Rectal smooth muscle tissue (tissue), 1 donor: Measurements from ENCODE around the gene CEND1.
A peak's percentile ranks its signal among the peaks of the same experiment; 100 is the strongest.

Experiments
- H3K27ac ChIP-seq: one replicate; pipeline ENCODE4 v1.7.0; 2013; ENCODE audit warnings: low read depth, low read length, inconsistent platforms
- H3K27me3 ChIP-seq: one replicate; pipeline ENCODE4 v1.7.0; 2013; ENCODE audit warnings: low read length; ENCODE audit not compliant: control insufficient read depth, insufficient read depth
- H3K36me3 ChIP-seq: one replicate; pipeline ENCODE4 v1.7.0; 2013; ENCODE audit warnings: low read length; ENCODE audit not compliant: control insufficient read depth, insufficient read depth
- H3K4me1 ChIP-seq: one replicate; pipeline ENCODE4 v1.7.0; 2013; ENCODE audit warnings: low read length; ENCODE audit not compliant: control insufficient read depth, insufficient read depth
- H3K4me3 ChIP-seq: one replicate; pipeline ENCODE4 v1.7.0; 2013; ENCODE audit warnings: low read length
- H3K9ac ChIP-seq: one replicate; pipeline ENCODE4 v1.7.0; 2013; ENCODE audit warnings: low read length

Gene CEND1

DNA sequence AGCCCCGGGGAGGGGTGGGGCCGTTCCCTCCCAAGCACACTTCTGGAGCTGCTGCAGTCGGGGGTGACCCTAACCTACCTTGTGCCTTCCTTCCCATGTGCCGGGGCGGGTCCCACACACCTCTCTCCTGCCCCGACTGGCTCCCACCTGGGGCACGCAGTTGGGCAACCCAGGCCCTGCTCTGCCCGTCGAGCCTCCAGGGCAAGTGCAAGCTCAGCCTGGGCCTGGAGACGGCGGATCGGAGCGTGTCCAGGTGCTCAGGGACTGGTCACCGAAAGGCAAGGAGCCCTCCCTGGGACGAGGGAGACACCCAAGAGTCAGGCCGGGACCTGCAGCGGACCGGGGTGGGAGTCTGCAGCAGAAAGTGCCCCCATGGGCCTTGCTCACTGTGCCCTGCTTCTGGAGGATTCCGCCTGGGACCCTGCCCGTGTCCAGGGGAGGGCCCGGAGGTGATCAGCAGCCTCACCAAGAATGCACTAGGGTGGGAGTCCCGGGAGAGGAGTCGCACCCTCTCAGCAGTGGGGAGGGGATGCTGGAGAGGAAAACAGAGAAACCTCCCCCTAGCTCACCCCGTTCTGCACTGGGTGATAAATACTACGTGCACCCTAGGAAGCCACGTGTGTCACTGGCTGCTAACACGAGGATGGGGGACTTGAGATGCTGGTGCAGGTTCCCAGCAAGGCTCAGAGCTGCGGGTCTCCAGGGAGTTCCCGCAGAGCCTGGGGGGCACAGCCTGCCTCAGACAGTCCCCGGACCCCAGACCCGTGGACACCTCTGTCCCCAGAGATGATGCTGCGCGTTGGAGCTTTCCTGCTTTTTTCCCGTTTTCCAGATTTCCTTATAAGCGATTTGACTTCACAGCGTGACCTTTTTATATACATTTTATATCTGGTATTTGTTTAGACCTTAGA, 7.4 kb downstream of the CEND1 start:
- no peak overlapping the region for H3K27ac ChIP-seq
- no peak overlapping the region for H3K9ac ChIP-seq
- peaks cover 3% of the 10 kb centered on the region for H3K4me1 ChIP-seq
- no peaks in the 10 kb centered on the region for H3K36me3 ChIP-seq
- no peak overlapping the region for H3K4me3 ChIP-seq
- H3K27me3 ChIP-seq, result no peaks in the 10 kb centered on the region

- H3K27me3 ChIP-seq, result no peaks in the 10 kb centered on the region
These were observed 9.8 kb downstream of the CEND1 start for GRCh38 chr11:779955-780532.

GRCh38 chr11:778976-779954, 10.6 kb downstream of the CEND1 start:
- Histone ChIP-seq H3K27ac (no peak overlapping the region), H3K36me3 (no peaks in the 10 kb centered on the region), H3K4me3 (no peak overlapping the region), H3K4me1 (peaks cover 5% of the 10 kb centered on the region), H3K9ac (no peak overlapping the region), H3K27me3 (no peaks in the 10 kb centered on the region)

More at GRCh38 chr11:779955-780532, 9.8 kb downstream of the CEND1 start:
- Histone ChIP-seq H3K27ac (no peak overlapping the region), H3K4me1 (peaks cover 5% of the 10 kb centered on the region), H3K9ac (no peak overlapping the region), H3K4me3 (no peak overlapping the region), H3K36me3 (no peaks in the 10 kb centered on the region)

DNA sequence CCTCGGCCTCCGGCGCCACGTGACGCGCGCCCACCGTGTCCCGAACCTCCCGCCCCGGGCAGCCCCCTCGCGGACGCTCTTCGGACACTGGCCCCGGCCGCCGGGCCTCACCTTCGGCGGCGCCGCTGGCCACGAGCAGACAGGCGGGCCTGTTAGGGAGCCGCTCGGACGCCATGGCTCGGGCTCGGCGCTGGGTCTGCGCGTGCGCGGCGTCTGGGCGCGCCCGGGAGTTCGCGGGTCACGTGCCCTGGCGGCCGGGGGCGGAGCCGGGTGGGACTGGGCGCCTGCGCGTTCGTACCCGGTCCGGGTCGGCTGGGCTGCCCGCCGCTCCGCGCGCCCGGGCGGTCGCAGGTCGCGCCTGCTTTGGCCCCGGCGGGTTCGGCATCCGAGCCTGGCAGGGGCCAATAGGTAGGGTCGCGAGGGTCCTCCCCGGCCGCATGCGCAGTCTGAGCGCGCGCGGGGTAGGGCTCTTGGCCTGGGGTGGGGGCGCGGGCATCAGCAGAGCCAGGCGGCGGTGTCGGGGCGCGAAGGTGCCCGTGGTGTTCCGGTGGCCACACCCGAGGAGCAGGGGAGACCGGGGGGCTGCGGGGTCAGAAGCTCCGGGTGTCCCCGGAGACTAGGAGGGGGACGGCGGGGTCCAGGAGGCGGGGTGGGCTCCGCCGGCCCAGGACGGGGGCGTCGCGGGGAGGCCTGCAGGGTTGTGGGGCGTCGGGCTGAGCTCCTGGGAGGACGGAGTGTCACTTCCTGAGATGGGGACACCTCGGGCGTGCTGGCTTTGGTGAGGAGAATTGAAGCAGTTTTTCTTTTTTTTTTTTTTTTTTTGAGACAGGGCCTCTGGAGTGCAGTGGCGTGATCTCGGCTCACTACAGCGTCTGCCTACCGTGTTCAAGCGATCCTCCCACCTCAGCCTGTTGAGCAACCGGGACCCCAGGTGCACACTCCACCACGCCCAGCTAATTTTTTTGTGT, 12.3 kb downstream of the CEND1 start, which contains the start of gene GATD1:
TSS of gene GATD1 (minus strand) at position 200 of the 968 bp plus-strand sequence. CDS start at position 175, 25 bp downstream.
- peak within 1 kb of the TSS; percentile 53 for H3K9ac ChIP-seq
- peaks cover 2% of the 10 kb centered on the region for H3K36me3 ChIP-seq
- peaks cover 2% of the 10 kb centered on the region for H3K4me1 ChIP-seq
- no peaks in the 10 kb centered on the region for H3K27me3 ChIP-seq
- peak within 1 kb of the TSS; percentile 80 for H3K27ac ChIP-seq
- H3K4me3 ChIP-seq, result peak within 1 kb of the TSS; percentile 82

DNA sequence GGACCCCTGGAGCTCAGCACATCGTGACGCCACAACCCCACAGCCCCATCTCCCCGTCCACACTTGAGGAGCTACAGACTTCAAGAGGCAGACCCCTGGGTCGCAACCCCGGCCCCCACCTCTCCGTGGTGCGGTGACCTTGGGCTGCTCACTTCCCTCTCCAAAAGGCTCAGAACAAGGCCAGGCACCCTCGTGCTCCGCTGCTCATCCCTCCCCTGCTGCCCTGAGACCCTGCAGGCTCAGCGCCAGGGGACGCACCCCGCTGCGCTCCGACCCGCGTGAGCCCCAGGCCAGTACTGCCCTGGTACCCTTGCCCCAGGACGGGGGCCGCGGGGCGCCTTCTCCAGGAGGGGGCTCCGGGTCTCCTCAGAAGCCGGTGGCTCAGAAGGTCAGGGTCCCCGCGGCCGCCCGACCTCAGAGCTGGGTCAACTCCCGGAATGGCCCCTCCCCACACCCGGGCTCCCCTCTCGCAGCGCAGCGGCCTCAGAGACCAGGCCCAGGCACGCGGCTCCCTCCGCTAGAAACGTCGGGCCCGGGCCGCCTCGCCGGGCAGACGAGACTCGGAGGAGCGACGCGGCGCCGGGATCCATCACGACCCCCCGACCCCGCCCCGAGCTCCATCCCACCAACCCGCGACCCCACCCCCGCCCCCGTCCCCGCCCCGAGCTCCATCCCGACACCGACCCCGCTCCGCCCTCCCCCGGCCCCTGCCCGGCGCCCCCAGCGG, 13.2 kb downstream of the CEND1 start:
- no peaks in the 10 kb centered on the region for H3K27me3 ChIP-seq
- peak overlapping the region; percentile 80 for H3K27ac ChIP-seq
- peak overlapping the region; percentile 82 for H3K4me3 ChIP-seq
- H3K9ac ChIP-seq, result peak overlapping the region; percentile 53
- peaks cover 4% of the 10 kb centered on the region for H3K36me3 ChIP-seq
- H3K4me1 ChIP-seq, result peaks cover 2% of the 10 kb centered on the region

- Histone ChIP-seq H3K27me3 (no peaks in the 10 kb centered on the region), H3K9ac (peak overlapping the region; percentile 53), H3K36me3 (peaks cover 4% of the 10 kb centered on the region), H3K4me1 (peaks cover 2% of the 10 kb centered on the region), H3K27ac (no peak overlapping the region), H3K4me3 (peak overlapping the region; percentile 82)
These were observed 13.7 kb downstream of the CEND1 start for GRCh38 chr11:776263-776560.

DNA sequence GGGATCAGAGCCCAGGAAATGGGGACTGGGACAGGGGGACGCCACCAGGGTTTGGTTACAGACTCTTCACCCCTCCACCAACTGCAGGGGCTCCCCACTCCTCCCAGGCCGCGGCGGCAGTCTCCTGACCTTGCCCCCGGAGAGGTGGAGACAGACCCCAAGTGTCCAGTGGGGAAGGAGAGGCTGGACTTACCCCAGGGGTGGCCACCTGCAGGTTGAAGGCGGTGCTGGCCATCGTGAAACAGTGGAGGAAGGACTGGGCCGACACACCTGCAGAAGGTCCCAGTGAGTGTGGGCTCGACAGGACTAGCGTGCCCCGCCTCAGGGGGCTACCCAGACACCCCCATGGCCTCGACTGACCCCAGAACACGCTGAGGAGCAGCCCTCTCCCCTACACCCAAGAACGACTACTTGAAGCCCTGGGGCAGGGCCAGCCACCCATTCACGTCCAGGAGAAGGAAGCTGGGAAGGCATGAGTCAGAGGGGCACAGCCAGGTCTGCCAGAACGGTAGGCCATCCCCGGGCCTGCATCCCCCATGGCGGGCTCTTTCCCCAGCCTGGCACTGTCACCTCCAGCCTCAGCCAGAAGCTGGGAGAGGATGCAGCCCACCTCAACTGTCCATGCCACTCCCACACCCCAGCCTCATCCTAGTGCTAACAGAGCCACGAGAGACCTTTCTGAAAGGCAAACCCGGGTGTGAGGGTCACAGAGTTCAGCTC, 14.9 kb downstream of the CEND1 start:
- Histone ChIP-seq H3K27ac (no peak overlapping the region), H3K4me1 (peaks cover 2% of the 10 kb centered on the region), H3K36me3 (peaks cover 10% of the 10 kb centered on the region), H3K4me3 (no peak overlapping the region), H3K27me3 (no peaks in the 10 kb centered on the region), H3K9ac (no peak overlapping the region)

- H3K27me3 ChIP-seq, result no peaks in the 10 kb centered on the region
- no peak overlapping the region for H3K9ac ChIP-seq
- peaks cover 13% of the 10 kb centered on the region for H3K36me3 ChIP-seq
- no peak overlapping the region for H3K27ac ChIP-seq
- H3K4me1 ChIP-seq, result peaks cover 2% of the 10 kb centered on the region
- no peak overlapping the region for H3K4me3 ChIP-seq
These were observed 16.1 kb downstream of the CEND1 start for GRCh38 chr11:773830-774229.

DNA sequence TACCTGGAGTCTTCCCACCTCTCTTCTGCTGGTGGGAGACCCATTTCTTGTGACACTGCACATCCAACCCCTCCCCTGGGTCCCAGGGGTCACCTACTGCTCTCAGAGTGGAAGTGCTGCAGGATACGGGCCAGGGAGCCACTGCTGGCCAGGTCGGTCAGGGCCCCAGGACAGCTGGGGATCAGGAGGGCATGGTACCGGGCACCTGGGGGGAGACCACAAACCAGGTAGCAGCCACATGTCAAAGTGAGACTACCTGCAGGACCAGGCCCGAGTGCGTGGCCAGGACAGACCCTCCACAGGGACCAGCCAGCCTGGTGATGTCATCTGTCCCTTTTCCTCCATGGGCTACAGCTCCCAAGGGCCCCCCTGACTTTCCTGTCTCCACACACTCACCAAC, 16.5 kb downstream of the CEND1 start:
- H3K9ac ChIP-seq, result no peak overlapping the region
- H3K4me1 ChIP-seq, result peaks cover 2% of the 10 kb centered on the region
- no peaks in the 10 kb centered on the region for H3K27me3 ChIP-seq
- H3K36me3 ChIP-seq, result peaks cover 13% of the 10 kb centered on the region
- H3K4me3 ChIP-seq, result no peak overlapping the region
- H3K27ac ChIP-seq, result no peak overlapping the region

GRCh38 chr11:772429-773390, 17.2 kb downstream of the CEND1 start:
- peaks cover 13% of the 10 kb centered on the region for H3K36me3 ChIP-seq
- H3K27me3 ChIP-seq, result no peaks in the 10 kb centered on the region
- no peak overlapping the region for H3K9ac ChIP-seq
- no peak overlapping the region for H3K4me3 ChIP-seq
- no peak overlapping the region for H3K27ac ChIP-seq
- H3K4me1 ChIP-seq, result peaks cover 2% of the 10 kb centered on the region
